Epithelial cell of proximal tubule (primary cell): ENCODE data around the gene ING3. TPM values are rescaled to one million over a fixed set of nuclear protein-coding genes. Genes with fewer than 3 reads are reported as not detected.

Source experiments
- DNase-seq: peaks from one replicate; pipeline ENCODE4 v3.0.0-alpha.2; 2011; ENCODE audit warnings: low read depth
- H3K4me3 ChIP-seq: 2 replicates; pipeline ENCODE4 v1.5.1; 2011; ENCODE audit warnings: low read depth, mild to moderate bottlenecking, low read length
- CTCF ChIP-seq: conservative IDR thresholded peaks from 2 replicates; pipeline ENCODE4 v1.5.1; 2012; ENCODE audit warnings: low read depth, mild to moderate bottlenecking, low read length
- total RNA-seq: library from RNA; depleted of rRNA; stranded (reverse); fragments of >200 nt; gene quantifications from 2 replicates; pipeline ENCODE4 v1.2.3, GENCODE V29; 2015

ING3 gene
- total RNA-seq, 1 donor from 2014 or later = 11.0 TPM

- DNase-seq = peak; percentile 50
- peak; percentile 100 for TF ChIP-seq CTCF
- peak overlapping the region; percentile 56 for H3K4me3 ChIP-seq
These were observed 37.4 kb downstream of the ING3 start for GRCh38 chr7:120987683-120988590.

GRCh38 chr7:120988591-120989256, 38.1 kb downstream of the ING3 start, which contains the start of gene CPED1:
Gene CPED1, plus strand, starts transcription at chr7:120988711. Its CDS starts 911 bp downstream, at chr7:120989622.
- H3K4me3 ChIP-seq = peak within 1 kb of the TSS; percentile 56
- no peak for TF ChIP-seq CTCF
- DNase-seq = peak; percentile 67

GRCh38 chr7:120989257-120990220, 39.0 kb downstream of the ING3 start:
- peak overlapping the region; percentile 56 for H3K4me3 ChIP-seq
- no peak for DNase-seq
- TF ChIP-seq CTCF = no peak

- TF ChIP-seq CTCF = no peak
- no peak overlapping the region for H3K4me3 ChIP-seq
- DNase-seq = no peak
These were observed 40.0 kb downstream of the ING3 start for GRCh38 chr7:120990468-120991118.

GRCh38 chr7:120991161-120991560, 40.6 kb downstream of the ING3 start:
- no peak overlapping the region for H3K4me3 ChIP-seq
- no peak for DNase-seq
- no peak for TF ChIP-seq CTCF

GRCh38 chr7:120991581-120991980, 41.0 kb downstream of the ING3 start:
- H3K4me3 ChIP-seq = no peak overlapping the region
- no peak for TF ChIP-seq CTCF
- DNase-seq = no peak
